OCI-LY3 (cell line): ENCODE measurements around the gene CAMTA1.

Experiments
- H2AFZ ChIP-seq: fragments of 200-600, 300-600 bp; shearing (Covaris generic); 2 replicates; pipeline ENCODE4 v1.6.0; 2014; ENCODE audit warnings: antibody characterized with exemption, low read depth, low read length
- H3K27ac ChIP-seq: fragments of 200-600, 300-600 bp; sonication (generic); 2 replicates; pipeline ENCODE4 v1.5.1; 2014; ENCODE audit warnings: mild to moderate bottlenecking, low read length, moderate library complexity, mixed read lengths
- H3K27me3 ChIP-seq: fragments of 200-600, 300-600 bp; sonication (generic); 2 replicates; pipeline ENCODE4 v1.6.1; 2014; ENCODE audit warnings: low read depth, low read length, mixed read lengths
- H3K36me3 ChIP-seq: fragments of 200-600, 300-600 bp; sonication (generic); replicated peaks from 2 replicates; pipeline ENCODE3; 2014; ENCODE audit warnings: low read depth, low read length, mixed read lengths
- H3K4me1 ChIP-seq: fragments of 300-600, 200-600 bp; sonication (generic); 2 replicates; pipeline ENCODE4 v1.6.1; 2014; ENCODE audit warnings: low read length, mixed read lengths
- H3K4me2 ChIP-seq: fragments of 200-600, 300-600 bp; sonication (generic); 2 replicates; pipeline ENCODE4 v1.6.1; 2014; ENCODE audit warnings: low read length, mixed read lengths
- H3K4me3 ChIP-seq: fragments of 300-600, 200-600 bp; sonication (generic); 2 replicates; pipeline ENCODE4 v1.5.1; 2014; ENCODE audit warnings: antibody characterized with exemption, mild to moderate bottlenecking, low read length, moderate library complexity
- H3K79me2 ChIP-seq: fragments of 300-600, 200-600 bp; shearing (Covaris generic); 2 replicates; pipeline ENCODE4 v1.6.1; 2014; ENCODE audit warnings: mild to moderate bottlenecking, low read length, mixed read lengths
- H3K9ac ChIP-seq: fragments of 300-600, 200-600 bp; shearing (Covaris generic); 2 replicates; pipeline ENCODE4 v1.6.0; 2014; ENCODE audit warnings: mild to moderate bottlenecking, low read length, moderate library complexity
- H3K9me3 ChIP-seq: fragments of 200-600, 300-600 bp; shearing (Covaris generic); 2 replicates; pipeline ENCODE4 v1.6.1; 2014; ENCODE audit warnings: low read length, mixed read lengths; ENCODE audit not compliant: insufficient read depth
- H4K20me1 ChIP-seq: fragments of 200-600, 300-600 bp; sonication (generic); 2 replicates; pipeline ENCODE4 v1.6.1; 2016; ENCODE audit warnings: low read length, mixed read lengths; ENCODE audit not compliant: insufficient read depth
- EZH2phosphoT487 ChIP-seq: fragments of 200-600 bp; shearing (Covaris generic); IDR thresholded peaks from 2 replicates; pipeline ENCODE4 v1.6.1; 2018; ENCODE audit warnings: antibody characterized with exemption, mixed run types, low read depth
- TF ChIP-seq, protein P1 (sequence below): fragments of 200-600, 300-600 bp; sonication (generic); IDR thresholded peaks from 2 replicates; pipeline ENCODE4 v1.5.1; 2014; ENCODE audit warnings: antibody characterized with exemption, low read length, low read depth

The CAMTA1 gene

GRCh38 chr1:7437608-7438395, 652.5 kb downstream of the CAMTA1 start:
- Histone ChIP-seq H3K27me3 (no peaks in the 10 kb centered on the region), H3K4me2 (no peak overlapping the region), H3K27ac (no peak overlapping the region), H4K20me1 (no peaks in the 10 kb centered on the region), H3K4me1 (peaks cover 13% of the 10 kb centered on the region), H3K36me3 (no peaks in the 10 kb centered on the region), H3K79me2 (no peaks in the 10 kb centered on the region), H3K9ac (no peak overlapping the region), H3K9me3 (no peaks in the 10 kb centered on the region), H2AFZ (no peak overlapping the region), H3K4me3 (no peak overlapping the region)
- TF ChIP-seq, protein P1, sequence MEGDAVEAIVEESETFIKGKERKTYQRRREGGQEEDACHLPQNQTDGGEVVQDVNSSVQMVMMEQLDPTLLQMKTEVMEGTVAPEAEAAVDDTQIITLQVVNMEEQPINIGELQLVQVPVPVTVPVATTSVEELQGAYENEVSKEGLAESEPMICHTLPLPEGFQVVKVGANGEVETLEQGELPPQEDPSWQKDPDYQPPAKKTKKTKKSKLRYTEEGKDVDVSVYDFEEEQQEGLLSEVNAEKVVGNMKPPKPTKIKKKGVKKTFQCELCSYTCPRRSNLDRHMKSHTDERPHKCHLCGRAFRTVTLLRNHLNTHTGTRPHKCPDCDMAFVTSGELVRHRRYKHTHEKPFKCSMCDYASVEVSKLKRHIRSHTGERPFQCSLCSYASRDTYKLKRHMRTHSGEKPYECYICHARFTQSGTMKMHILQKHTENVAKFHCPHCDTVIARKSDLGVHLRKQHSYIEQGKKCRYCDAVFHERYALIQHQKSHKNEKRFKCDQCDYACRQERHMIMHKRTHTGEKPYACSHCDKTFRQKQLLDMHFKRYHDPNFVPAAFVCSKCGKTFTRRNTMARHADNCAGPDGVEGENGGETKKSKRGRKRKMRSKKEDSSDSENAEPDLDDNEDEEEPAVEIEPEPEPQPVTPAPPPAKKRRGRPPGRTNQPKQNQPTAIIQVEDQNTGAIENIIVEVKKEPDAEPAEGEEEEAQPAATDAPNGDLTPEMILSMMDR: no peak
- no peak for TF ChIP-seq EZH2phosphoT487

GRCh38 chr1:7438396-7438785, 653.1 kb downstream of the CAMTA1 start:
- Histone ChIP-seq H3K27me3 (no peaks in the 10 kb centered on the region), H3K9me3 (no peaks in the 10 kb centered on the region), H3K79me2 (no peaks in the 10 kb centered on the region), H3K9ac (no peak overlapping the region), H2AFZ (no peak overlapping the region), H3K27ac (no peak overlapping the region), H3K4me1 (peaks cover 13% of the 10 kb centered on the region), H3K4me3 (no peak overlapping the region), H3K36me3 (no peaks in the 10 kb centered on the region), H3K4me2 (no peak overlapping the region), H4K20me1 (no peaks in the 10 kb centered on the region)
- TF ChIP-seq, protein P1: no peak
- TF ChIP-seq EZH2phosphoT487: no peak

- no peaks in the 10 kb centered on the region for H4K20me1 ChIP-seq
- no peaks in the 10 kb centered on the region for H3K9me3 ChIP-seq
- H3K4me1 ChIP-seq: peaks cover 14% of the 10 kb centered on the region
- no peak for TF ChIP-seq EZH2phosphoT487
- TF ChIP-seq, protein P1: no peak
- no peak overlapping the region for H3K27ac ChIP-seq
- H3K4me3 ChIP-seq: no peak overlapping the region
- no peaks in the 10 kb centered on the region for H3K79me2 ChIP-seq
- H3K9ac ChIP-seq: no peak overlapping the region
- H3K27me3 ChIP-seq: no peaks in the 10 kb centered on the region
- no peaks in the 10 kb centered on the region for H3K36me3 ChIP-seq
- H2AFZ ChIP-seq: no peak overlapping the region
- no peak overlapping the region for H3K4me2 ChIP-seq
Measured at GRCh38 chr1:7438921-7439655, 653.8 kb downstream of the CAMTA1 start.

- Histone ChIP-seq H4K20me1 (no peaks in the 10 kb centered on the region), H3K27ac (no peak overlapping the region), H3K36me3 (no peaks in the 10 kb centered on the region), H3K9ac (no peak overlapping the region), H3K27me3 (no peaks in the 10 kb centered on the region), H3K79me2 (no peaks in the 10 kb centered on the region), H3K4me3 (no peak overlapping the region), H3K4me2 (no peak overlapping the region), H3K9me3 (no peaks in the 10 kb centered on the region), H2AFZ (no peak overlapping the region), H3K4me1 (peaks cover 22% of the 10 kb centered on the region)
- TF ChIP-seq, protein P1: no peak
- TF ChIP-seq EZH2phosphoT487: no peak
Measured at GRCh38 chr1:7440154-7440553, 654.9 kb downstream of the CAMTA1 start.
